Hippocampal formation (tissue), 2 donors: Measurements from ENCODE around the gene ADSS2.

Experiments used
- DNase-seq, 2 donors: peaks; one replicate each; lab custom pipeline; 2025; lab: John Stamatoyannopoulos, UW

ADSS2 gene

DNA sequence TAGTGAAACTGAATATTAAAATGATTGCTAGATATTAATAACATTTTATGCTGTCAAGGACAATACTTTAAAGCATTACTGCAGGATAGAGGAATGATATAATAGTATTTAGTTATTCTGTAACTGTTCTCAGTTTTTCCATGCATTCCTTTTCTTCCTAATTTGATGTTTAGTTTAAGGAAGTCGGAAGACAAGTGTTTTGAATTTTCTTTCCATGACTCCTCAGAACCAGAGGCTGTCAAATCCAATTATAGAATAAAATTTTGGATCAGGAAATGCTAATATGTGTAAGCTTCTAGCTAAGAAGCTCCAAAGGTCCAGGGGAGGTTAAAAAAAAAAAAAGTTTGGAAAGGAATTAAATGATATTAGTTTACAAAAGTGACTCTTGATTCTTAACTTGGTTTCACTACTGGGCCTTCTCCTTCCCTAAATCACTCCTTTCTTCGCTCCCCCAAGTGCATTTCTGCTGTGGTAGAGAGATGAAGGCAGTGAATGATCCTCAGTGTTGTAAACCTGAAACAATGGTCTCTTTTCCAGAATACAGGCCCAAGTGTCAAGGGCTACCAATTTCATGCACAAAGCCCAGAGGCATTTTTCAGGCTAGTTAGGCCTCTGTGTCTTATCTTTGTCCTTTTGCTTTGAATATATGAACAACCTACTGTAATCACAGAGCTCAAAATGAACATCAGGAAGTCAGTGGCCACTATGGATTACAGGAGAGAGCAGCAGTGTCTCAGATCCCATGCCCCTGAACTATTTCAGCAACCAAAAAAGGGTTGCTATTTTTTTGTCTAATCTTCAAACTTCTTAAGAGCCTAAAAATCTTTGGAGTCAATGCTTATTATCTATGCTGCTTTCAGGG, 6.2 kb downstream of the ADSS2 start:
- DNase-seq = peak; percentile 21 to 38

GRCh38 chr1:244444854-244445253, 6.9 kb downstream of the ADSS2 start:
- DNase-seq = no peak

GRCh38 chr1:244442850-244443249, 8.9 kb downstream of the ADSS2 start:
- DNase-seq = no peak

DNA sequence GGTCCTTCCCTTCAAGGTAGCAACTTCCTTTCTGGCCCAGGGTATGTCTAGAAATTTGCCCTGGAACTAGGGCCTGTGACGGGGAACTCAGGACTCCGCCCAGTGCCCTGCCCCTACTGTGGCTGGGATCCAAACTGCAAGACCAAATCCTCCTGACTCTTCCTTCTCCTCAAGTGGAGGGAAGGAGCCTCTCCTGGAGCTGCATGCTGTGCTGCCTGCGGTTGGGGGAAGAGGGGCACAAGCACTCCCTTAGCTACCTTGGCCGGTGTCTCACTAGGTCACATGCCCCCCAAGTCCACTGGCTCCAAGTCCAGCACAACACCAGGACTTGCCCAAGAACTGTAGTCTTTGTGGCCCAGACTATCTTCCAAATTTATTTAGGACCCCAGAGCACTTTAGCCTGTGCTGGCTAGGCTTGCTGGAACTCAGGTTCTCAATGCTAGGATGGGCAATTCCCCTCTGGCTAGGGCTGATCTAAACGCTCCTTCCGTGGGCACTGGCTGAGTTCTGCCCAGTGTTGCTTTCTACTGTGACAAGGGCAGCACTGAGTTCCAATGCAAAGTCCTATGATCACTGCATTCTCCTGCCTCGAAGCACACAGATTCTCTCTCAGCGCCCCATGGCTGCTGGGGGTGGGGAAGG, 12.2 kb downstream of the ADSS2 start:
- no peak for DNase-seq

DNA sequence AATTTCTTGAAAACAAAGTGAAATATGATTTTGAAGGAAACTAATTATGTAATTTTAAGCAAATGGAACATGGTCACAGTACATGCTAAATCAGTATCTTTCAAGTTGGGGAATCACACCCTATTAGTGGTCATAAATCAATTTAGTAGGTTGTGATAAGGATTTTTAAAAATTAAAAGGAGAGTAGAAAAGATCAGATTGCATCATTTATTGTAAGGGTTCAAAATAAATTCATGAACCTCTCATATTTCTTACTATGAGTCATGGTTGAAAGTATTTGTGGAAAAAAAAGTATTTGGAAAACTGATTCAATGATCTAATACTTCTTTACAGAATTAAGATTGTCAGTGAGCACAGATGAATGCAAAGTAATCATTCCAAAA, 14.6 kb downstream of the ADSS2 start:
- DNase-seq = no peak

GRCh38 chr1:244436336-244437085, 15.2 kb downstream of the ADSS2 start:
- no peak for DNase-seq

- DNase-seq = no peak
Observed at GRCh38 chr1:244435562-244436205, 16.0 kb downstream of the ADSS2 start.

DNA sequence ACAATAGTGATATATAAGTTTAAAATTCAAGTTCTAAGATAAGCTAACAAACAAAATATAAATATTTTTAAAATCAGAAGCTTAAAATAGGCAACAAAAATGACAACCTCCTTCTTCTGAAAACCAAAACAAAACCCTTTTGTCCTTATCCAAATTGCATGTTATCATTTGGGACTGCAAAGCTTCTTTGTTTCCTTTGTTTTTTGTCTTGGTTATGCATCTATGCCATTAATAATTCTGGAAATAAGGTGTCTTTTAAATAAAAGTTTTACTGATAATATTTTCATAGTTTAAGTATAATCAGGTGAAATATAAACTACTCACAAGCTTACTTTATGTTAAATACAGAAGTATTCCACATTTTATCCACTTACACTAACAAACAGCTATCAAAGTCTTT, 20.5 kb downstream of the ADSS2 start:
- DNase-seq = peak in 1 of 2 donors; percentile 75

DNA sequence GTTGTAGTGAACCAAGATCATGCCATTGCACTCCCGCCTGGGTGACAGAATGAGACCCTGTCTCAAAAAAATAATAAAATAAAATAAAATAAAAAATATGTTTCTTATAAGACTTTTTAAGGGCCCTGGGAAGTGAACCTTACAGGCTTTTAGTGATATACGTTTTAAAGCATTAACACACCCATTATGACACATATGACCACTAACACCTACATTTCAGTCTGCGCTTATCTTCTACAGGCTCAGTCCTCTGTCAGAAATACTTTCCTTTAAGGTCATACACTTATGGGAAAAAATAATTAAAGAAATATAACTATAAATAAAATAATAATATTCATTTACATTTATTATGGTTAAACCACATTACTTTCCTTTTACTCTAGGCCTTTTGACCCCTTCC, 21.9 kb downstream of the ADSS2 start:
- no peak for DNase-seq

DNA sequence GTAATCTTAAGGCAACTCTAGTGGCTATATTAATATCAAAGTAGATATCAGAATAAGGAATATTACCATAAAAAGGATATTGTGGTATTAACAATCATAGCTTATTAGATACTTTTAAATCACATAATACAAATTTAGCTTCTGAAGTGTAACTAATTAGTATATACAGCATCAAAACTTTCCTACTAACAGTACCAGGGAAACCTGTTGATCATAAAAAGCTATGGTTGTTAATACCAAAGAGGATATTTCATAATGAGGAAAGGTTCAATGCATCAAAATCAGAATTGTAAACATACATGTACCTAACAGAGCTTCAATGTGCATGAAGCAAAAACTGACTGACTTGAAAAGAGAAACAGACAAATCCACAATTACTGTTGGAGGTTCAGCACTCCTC, 24.1 kb downstream of the ADSS2 start:
- DNase-seq = no peak

GRCh38 chr1:244424649-244425334, 26.9 kb downstream of the ADSS2 start:
- DNase-seq = no peak

- DNase-seq = no peak
Observed at GRCh38 chr1:244422174-244422573, 29.5 kb downstream of the ADSS2 start.

DNA sequence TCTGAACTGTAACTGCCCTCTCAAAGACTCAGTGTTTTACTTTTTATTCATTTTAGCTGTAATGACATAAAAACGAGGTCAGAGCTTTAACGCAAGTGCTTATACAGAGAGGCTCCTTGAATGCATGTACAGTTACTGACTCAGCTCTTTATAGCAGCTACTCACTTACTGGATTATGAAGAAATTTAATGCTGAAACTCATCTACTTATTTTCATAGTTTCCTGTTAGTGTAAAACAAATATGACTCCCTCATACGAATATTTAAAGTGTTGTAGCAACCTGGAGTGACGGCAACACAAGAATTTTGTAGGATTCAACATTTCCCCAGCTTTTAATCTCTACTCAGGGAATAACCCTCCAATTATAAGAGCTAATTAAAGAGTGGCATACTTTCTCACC, 32.7 kb downstream of the ADSS2 start:
- DNase-seq = no peak

- no peak for DNase-seq
Observed at GRCh38 chr1:244414543-244414942, 37.2 kb downstream of the ADSS2 start.

- DNase-seq = no peak
Observed at GRCh38 chr1:244413736-244414135, 38.0 kb downstream of the ADSS2 start.

GRCh38 chr1:244412176-244412575, 39.5 kb downstream of the ADSS2 start:
- DNase-seq = peak in 1 of 2 donors; percentile 28

- no peak for DNase-seq
Observed at GRCh38 chr1:244409701-244410100, 42.0 kb downstream of the ADSS2 start.

GRCh38 chr1:244406337-244406736, 45.4 kb downstream of the ADSS2 start:
- DNase-seq = no peak

DNA sequence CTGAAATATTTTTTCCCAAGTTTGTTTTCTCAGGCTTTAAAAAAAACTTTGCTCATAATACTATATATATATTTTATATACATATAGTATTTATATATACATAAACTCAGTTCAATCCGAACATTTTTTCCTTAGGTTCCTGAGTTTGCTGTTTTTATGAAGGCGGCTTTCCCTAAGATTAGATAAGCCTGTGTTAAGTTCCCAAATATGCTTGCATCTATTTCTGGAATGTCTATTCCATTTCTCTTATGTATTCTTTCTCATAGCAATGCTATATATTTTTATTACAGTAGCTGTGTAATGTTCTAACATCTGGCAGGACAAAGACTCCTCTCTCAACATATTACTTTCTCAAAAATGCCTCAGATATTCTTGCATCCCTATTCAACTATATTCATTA, 45.9 kb downstream of the ADSS2 start:
- DNase-seq = no peak

- no peak for DNase-seq
Observed at GRCh38 chr1:244403431-244403830, 48.3 kb downstream of the ADSS2 start.

DNA sequence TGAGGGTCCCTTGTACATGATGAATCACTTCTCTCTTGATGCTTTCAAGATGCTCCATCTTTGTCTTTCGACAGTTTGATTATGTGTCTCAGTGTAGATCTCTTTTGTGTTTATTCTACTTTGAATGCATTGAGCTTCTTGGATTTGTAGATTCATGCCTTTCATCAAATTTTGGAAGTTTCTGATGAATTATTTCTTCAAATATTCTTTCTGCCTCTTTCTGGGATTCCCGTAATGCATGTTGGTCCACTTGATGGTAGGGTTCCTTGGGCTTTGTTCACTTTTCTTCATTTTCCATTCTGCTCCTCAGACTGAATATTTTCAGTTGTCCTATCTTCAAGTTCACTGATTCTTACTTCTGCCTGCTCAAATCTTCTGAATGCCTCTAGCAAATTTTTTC, 50.7 kb downstream of the ADSS2 start:
- no peak for DNase-seq

GRCh38 chr1:244397131-244397530, 54.6 kb downstream of the ADSS2 start:
- no peak for DNase-seq
